ENCODE measurements around the gene ITGA6.

- no peak for TF ChIP-seq TAF1 (IDR thresholded peaks at IDR 0.05; ENCODE audit: low read depth)
- no peak for TF ChIP-seq CTCF (IDR thresholded peaks at IDR 0.05; ENCODE audit: poor library complexity, severe bottlenecking)
- TF ChIP-seq REST (IDR thresholded peaks at IDR 0.05; ENCODE audit: borderline replicate concordance) = no peak
- no peak for TF ChIP-seq EP300 (conservative IDR thresholded peaks at IDR 0.05; ENCODE audit: poor library complexity, severe bottlenecking)
Observed at GRCh38 chr2:172507199-172507598, 79.8 kb downstream of the ITGA6 start.

Measured in neural cell (in vitro differentiated cells).